Measurements from ENCODE around the gene RNU7-1. TPM values are rescaled to one million over a fixed set of nuclear protein-coding genes. Genes with fewer than 3 reads are reported as not detected.

Gene RNU7-1
- total RNA-seq, 1 experiment from 2014 or later = not detected

DNA sequence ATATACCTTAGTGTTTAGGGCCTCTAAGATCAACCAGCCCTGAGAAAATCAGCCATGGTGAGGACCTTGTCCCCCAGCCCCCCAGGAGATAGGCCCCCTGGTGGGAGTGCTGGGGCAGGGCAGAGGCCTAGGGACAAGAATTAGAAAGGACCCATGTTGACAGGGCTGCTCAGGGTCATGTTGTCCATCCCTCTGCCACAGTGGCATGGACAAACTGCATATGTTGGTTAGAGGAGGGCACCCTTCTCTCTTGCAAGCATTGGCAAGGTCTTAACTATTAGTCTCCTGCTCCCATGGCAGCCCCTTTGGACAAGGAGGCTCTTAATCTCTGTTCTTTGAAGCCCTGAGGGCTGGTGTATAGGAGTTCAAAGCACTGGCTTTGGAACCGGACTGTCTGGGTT lies 6.8 kb downstream of the RNU7-1 start:
- BruUV-seq (replicated peaks) = no TSS peak
- CTCF ChIA-PET = interaction anchor here (1.2 kb wide), 1 partner anchor 11 kb away, joined by 4 read pairs; no protein-coding TSS in a partner anchor
- DNase-seq = no peak
- intact Hi-C loops (cut with micrococcal nuclease; ENCODE audit: unreplicated experiment) = no loop called here
- Mint-ChIP-seq H3K4me1 (ENCODE audit: low read depth, unreplicated experiment) (peaks cover 30% of the 10 kb centered on the region), H3K36me3 (ENCODE audit: insufficient read depth, unreplicated experiment) (peaks cover 31% of the 10 kb centered on the region), H3K27me3 (ENCODE audit: unreplicated experiment) (no peaks in the 10 kb centered on the region), H3K4me3 (ENCODE audit: low read depth, unreplicated experiment) (no peak overlapping the region), H3K27ac (ENCODE audit: unreplicated experiment) (no peak overlapping the region), H3K9me3 (ENCODE audit: low read depth, unreplicated experiment) (no peaks in the 10 kb centered on the region)
- TF ChIP-seq, protein P1, sequence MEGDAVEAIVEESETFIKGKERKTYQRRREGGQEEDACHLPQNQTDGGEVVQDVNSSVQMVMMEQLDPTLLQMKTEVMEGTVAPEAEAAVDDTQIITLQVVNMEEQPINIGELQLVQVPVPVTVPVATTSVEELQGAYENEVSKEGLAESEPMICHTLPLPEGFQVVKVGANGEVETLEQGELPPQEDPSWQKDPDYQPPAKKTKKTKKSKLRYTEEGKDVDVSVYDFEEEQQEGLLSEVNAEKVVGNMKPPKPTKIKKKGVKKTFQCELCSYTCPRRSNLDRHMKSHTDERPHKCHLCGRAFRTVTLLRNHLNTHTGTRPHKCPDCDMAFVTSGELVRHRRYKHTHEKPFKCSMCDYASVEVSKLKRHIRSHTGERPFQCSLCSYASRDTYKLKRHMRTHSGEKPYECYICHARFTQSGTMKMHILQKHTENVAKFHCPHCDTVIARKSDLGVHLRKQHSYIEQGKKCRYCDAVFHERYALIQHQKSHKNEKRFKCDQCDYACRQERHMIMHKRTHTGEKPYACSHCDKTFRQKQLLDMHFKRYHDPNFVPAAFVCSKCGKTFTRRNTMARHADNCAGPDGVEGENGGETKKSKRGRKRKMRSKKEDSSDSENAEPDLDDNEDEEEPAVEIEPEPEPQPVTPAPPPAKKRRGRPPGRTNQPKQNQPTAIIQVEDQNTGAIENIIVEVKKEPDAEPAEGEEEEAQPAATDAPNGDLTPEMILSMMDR (IDR thresholded peaks at IDR 0.05; ENCODE audit: unreplicated experiment) = peak; percentile 47

GRCh38 chr12:6950811-6951540 lies 7.4 kb downstream of the RNU7-1 start, which contains the start of gene PTPN6:
Gene PTPN6 (plus strand): TSS chr12:6951356. CDS start chr12:6951513, 157 bp downstream.
- CTCF ChIA-PET = no interaction called here
- intact Hi-C loops (cut with micrococcal nuclease; ENCODE audit: unreplicated experiment) = no loop called here
- Mint-ChIP-seq H3K4me3 (ENCODE audit: low read depth, unreplicated experiment) (no peak within 1 kb of the TSS), H3K27ac (ENCODE audit: unreplicated experiment) (no peak within 1 kb of the TSS), H3K36me3 (ENCODE audit: insufficient read depth, unreplicated experiment) (peaks cover 31% of the 10 kb centered on the region), H3K4me1 (ENCODE audit: low read depth, unreplicated experiment) (peaks cover 24% of the 10 kb centered on the region), H3K9me3 (ENCODE audit: low read depth, unreplicated experiment) (no peaks in the 10 kb centered on the region), H3K27me3 (ENCODE audit: unreplicated experiment) (no peaks in the 10 kb centered on the region)
- no TSS peak for BruUV-seq (replicated peaks)
- TF ChIP-seq, protein P1 (IDR thresholded peaks at IDR 0.05; ENCODE audit: unreplicated experiment) = no peak
- no peak for DNase-seq

DNA sequence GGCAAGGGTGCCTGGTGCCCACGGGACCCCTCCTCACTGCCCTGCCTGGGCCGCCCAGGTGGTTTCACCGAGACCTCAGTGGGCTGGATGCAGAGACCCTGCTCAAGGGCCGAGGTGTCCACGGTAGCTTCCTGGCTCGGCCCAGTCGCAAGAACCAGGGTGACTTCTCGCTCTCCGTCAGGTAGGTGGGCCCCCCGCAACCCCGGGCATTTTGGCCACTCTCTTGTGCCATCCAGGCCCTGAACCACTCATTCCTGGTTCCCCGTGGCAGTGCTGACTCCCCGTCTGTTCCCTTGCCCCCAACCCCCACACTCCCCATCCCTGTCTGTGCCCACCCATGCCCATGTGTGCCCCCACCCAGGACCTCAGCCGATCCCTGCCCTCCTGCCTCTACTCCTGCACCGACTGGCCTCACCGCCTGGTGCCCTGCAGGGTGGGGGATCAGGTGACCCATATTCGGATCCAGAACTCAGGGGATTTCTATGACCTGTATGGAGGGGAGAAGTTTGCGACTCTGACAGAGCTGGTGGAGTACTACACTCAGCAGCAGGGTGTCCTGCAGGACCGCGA lies 8.0 kb downstream of the RNU7-1 start:
- CTCF ChIA-PET = interaction anchor here (0.7 to 1.7 kb wide), 2 partner anchors 10 to 511 kb away, joined by 4 to 5 read pairs; no protein-coding TSS in a partner anchor
- Mint-ChIP-seq H3K4me3 (ENCODE audit: low read depth, unreplicated experiment) (no peak overlapping the region), H3K27ac (ENCODE audit: unreplicated experiment) (no peak overlapping the region), H3K36me3 (ENCODE audit: insufficient read depth, unreplicated experiment) (peaks cover 31% of the 10 kb centered on the region), H3K27me3 (ENCODE audit: unreplicated experiment) (no peaks in the 10 kb centered on the region), H3K9me3 (ENCODE audit: low read depth, unreplicated experiment) (no peaks in the 10 kb centered on the region), H3K4me1 (ENCODE audit: low read depth, unreplicated experiment) (peaks cover 20% of the 10 kb centered on the region)
- TF ChIP-seq, protein P1 (IDR thresholded peaks at IDR 0.05; ENCODE audit: unreplicated experiment) = no peak
- DNase-seq = no peak
- intact Hi-C loops (cut with micrococcal nuclease; ENCODE audit: unreplicated experiment) = no loop called here
- no TSS peak for BruUV-seq (replicated peaks)

GRCh38 chr12:6952121-6952862 lies 8.7 kb downstream of the RNU7-1 start:
- H3K27ac Mint-ChIP-seq (ENCODE audit: unreplicated experiment) = no peak overlapping the region
- CTCF ChIA-PET = interaction anchor here (0.7 to 1.7 kb wide), 2 partner anchors 10 to 512 kb away, joined by 4 to 5 read pairs; no protein-coding TSS in a partner anchor
- H3K4me1 Mint-ChIP-seq (ENCODE audit: low read depth, unreplicated experiment) = peaks cover 13% of the 10 kb centered on the region
- H3K36me3 Mint-ChIP-seq (ENCODE audit: insufficient read depth, unreplicated experiment) = peaks cover 30% of the 10 kb centered on the region
- no peak overlapping the region for H3K4me3 Mint-ChIP-seq (ENCODE audit: low read depth, unreplicated experiment)
- no peaks in the 10 kb centered on the region for H3K27me3 Mint-ChIP-seq (ENCODE audit: unreplicated experiment)
- TF ChIP-seq, protein P1 (IDR thresholded peaks at IDR 0.05; ENCODE audit: unreplicated experiment) = no peak
- BruUV-seq (replicated peaks) = no TSS peak
- no peaks in the 10 kb centered on the region for H3K9me3 Mint-ChIP-seq (ENCODE audit: low read depth, unreplicated experiment)
- DNase-seq = no peak
- intact Hi-C loops (cut with micrococcal nuclease; ENCODE audit: unreplicated experiment) = no loop called here

Data from Calu3 (cell line).